K562 (cell line): Measurements from ENCODE around the gene RNGTT.

ENCODE experiments used
- POLR2AphosphoS5 ChIP-seq: IDR thresholded peaks from 2 replicates; pipeline ENCODE4 v1.6.1; 2011; ENCODE audit warnings: mild to moderate bottlenecking, low read depth, low read length, moderate library complexity; ENCODE audit not compliant: control insufficient read depth, insufficient read depth
- SMC3 ChIP-seq: conservative IDR thresholded peaks from 2 replicates; pipeline ENCODE4 v1.6.1; 2011; ENCODE audit warnings: low read depth, low read length, improper control_type of control experiment; ENCODE audit not compliant: insufficient read depth
- ZNF197 ChIP-seq: fragments of 200-800 bp; sonication (Bioruptor generic); IDR thresholded peaks from 2 replicates; pipeline ENCODE4 v1.6.1; 2016; ENCODE audit warnings: low read depth, missing genetic modification characterization, missing compliant biosample characterization

- TF ChIP-seq POLR2AphosphoS5 (no peak), SMC3 (no peak), ZNF197 (CRISPR knock-in tag) (no peak)
Measured at GRCh38 chr6:88629838-88630494, 333.5 kb downstream of the RNGTT start.
